NCI-H345 treated with DMSO at 0.1 percent for 48 hours (cell line): Measurements from ENCODE around the gene SLC2A1.
A peak's percentile ranks its signal among the peaks of the same experiment; 100 is the strongest.
"Not testable (repeated sequence)": the region's sequence is repeated elsewhere in the genome, so short reads cannot be mapped to it uniquely, and the experiment has no call there.

Experiments
- DNase-seq: peaks from one replicate; lab custom pipeline; 2025; ENCODE audit not compliant: unreplicated experiment; lab: John Stamatoyannopoulos, UW

The SLC2A1 gene

DNA sequence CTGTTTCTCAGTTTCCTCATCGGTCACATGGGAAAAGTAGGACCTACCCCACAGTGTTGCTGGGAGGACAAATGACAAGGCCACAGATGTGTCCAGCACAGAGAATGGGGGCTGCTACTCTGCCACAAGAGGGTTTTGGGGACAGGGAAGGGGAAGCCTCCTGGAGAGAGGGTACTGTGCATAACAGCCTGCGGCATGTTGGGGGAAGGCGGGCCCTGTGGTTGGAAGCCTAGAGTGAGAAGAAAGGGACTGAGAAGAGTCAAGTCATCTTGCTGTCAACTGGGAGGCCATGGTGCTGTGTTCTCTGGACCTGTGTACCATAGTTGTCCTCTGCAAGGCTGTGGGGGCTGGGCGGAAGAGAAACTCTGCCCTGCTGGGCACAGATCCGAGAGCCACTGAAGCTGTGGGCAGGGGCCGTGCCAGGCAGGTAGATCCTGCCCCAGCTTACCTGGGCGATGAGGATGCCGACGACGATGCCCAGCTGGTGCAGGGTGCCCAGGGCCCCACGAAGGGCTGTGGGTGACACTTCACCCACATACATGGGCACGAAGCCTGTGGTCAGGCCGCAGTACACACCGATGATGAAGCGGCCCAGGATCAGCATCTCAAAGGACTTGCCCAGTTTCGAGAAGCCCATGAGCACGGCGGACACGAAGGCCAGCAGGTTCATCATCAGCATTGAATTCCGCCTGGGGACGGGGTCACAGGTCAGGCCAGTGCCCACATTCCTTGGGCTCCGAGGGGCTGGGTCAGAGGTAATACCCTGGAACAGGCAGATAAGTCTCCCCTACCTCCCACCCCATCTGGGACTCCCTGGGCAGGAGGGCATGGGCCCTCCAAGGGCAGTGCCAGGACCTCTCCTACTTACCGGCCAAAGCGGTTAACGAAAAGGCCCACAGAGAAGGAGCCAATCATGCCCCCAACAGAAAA lies 28.2 kb downstream of the SLC2A1 start:
- DNase-seq: no peak

- DNase-seq: no peak
Observed at GRCh38 chr1:42929434-42930177, 29.1 kb downstream of the SLC2A1 start.

DNA sequence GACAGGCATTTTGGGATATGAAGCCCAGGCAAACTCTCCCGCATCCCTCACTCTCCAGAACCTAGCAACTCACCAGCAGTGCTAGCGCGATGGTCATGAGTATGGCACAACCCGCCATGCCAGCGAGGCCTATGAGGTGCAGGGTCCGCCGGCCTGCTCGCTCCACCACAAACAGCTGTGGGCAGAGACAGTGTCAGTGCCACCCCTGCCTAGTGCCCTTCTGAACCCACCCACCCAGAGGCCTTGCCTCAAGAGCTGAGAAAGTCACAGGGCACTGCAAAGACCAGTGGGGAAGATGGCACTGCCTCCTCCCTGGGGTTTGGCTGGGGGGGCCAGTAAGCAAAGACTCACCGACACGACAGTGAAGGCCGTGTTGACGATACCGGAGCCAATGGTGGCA lies 29.8 kb downstream of the SLC2A1 start:
- DNase-seq: no peak

GRCh38 chr1:42927920-42928505 lies 30.7 kb downstream of the SLC2A1 start:
- DNase-seq: no peak

- DNase-seq: no peak
Observed at GRCh38 chr1:42927274-42927841, 31.3 kb downstream of the SLC2A1 start.

DNA sequence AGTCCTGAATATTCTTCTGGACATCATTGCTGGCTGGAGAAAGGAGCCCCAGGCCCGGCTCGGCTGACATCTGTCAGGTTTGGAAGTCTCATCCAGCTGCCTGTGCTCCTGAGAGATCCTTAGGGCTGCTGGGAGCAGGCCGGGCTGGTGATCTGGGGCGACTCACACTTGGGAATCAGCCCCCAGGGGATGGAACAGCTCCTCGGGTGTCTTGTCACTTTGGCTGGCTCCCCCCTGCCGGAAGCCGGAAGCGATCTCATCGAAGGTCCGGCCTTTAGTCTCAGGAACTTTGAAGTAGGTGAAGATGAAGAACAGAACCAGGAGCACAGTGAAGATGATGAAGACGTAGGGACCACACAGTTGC lies 31.8 kb downstream of the SLC2A1 start:
- DNase-seq: no peak

DNA sequence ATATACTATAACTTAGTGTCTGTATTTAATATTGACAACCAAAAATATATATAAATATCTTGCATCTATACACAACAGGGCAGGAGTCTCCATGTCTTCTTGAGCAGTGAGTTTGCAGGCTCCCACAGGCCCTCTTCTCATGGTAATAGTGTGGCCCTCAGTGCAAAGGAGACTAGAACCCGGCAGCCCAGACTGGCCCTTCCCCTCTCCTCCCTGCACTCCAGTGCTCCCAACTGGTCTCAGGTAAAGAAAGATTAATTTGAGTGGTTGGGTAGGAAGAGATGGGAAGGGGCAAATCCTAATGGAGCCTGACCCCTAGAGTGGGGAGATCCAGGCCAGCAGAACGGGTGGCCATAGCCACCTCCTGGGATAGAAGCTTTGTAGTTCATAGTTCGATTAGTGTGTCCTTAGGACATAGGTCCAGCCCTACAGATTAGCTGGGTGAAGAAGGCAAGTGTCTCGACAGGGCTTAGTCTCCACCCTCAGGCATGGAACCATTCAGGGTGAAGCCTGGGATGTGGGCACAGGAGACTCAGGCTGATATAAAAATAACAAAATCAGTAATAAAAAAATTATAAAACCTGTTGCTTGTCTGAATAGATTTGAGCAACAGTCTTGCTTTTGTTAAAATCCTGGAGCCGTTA lies 32.3 kb downstream of the SLC2A1 start:
- no peak for DNase-seq

DNA sequence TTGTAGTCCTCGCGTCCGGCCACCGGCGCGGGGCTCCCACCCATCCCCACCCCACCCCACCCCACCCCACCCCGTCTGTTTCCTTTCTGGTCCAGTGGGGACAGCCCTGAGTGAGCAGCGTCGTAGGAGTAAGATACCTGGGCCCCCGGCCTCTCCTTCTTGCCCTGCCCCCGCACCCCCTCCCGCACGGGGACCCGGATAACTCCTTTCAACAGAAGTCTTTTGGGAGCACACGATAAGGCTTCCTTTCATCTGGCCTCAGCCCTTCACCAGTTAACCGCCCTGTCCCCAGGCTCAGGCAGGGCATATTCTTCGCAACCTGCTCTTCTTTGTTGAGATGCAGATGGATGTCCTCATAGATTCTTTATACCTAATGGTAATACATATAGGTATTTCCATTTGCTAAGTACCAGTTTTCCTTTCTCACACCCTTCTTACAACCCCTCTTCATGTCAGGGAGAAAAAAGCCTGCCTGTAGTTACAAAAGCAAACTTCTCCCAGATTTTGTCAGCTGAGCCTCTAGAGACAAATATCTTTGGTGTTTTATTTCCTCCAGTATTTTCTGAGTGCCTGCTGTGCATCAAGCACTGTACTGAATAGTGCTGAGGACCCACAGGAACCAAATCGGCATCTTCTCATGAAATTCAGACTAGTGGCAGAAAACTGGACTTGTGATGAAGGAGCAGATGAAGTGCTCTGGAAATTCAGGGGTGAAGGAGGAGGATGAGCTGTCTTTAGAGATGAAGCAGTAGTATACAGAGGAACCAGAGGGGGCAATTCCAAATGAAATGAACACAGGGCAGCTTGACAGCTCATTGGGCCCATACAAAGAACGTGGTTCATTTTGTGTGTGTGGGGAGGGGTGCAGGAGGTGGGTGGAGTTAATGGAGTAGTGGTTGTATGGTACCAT lies 33.6 kb downstream of the SLC2A1 start:
- no peak for DNase-seq

GRCh38 chr1:42924082-42924850 lies 34.4 kb downstream of the SLC2A1 start:
- peak; percentile 93 for DNase-seq

DNA sequence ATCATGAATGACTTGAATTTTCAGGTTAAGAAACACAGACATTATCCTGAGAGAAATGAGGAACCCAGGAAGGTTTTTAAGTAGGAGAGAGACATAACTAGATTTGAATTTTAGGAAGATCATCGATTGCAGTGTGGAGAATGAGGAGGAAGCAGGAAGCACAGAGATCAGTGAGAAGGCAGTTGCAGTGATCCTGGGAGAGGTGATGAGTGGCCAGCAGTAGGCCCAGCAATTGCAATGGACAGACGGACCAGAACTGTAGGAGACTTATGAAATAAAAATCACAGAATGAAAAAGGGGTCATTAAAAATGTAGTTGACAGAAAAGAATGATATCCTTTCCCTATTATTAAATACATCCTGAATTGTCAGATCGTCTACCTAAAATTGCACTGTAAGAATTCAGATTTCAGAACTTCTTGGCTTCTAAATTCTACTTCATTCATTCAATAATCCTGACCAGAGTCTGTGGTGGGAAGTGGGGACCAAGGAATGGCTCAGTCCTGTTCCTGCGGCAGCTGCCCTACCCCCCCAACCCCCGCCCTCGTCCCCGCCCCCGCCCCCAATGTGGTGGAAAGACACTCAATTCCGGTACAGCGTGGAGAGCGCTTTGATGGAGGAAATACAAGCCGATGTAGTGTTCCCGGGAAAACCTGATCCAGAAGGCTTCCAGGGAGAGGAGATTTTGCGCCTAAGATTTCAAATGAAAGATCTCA lies 35.1 kb downstream of the SLC2A1 start:
- no peak for DNase-seq

DNA sequence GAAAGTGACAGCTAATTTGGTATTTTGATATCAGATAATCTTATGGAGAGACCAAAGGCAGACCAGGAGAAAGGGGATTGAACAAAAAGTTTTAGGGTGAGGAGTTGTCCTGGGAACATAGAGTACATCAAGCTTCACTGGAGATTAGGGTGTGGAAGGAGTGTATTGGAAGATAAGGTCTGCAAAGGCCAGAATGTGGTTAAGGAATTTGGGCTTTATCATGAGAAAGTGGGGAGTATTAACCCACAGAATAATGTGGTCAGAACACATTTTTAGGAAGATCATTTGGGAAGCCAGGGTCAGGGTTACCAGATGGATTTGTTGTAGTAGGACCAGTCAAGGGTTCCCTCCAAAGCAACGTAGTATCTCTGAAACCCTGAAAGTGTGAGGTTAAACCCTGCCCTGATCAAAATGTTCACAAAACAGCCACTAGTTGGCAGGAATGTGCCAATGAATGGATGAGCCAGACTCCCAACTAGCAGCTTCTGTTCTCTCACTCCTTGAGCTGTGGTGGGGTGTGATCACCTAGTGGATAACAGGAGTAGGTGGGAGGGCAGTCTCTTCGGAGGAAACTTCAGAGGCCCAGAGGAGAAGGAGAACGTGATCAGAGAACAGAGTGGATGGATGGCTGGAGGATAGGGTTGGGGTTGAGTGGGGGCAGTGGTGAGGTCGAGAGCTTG lies 35.8 kb downstream of the SLC2A1 start:
- DNase-seq: peak; percentile 71

GRCh38 chr1:42921769-42922168 lies 36.9 kb downstream of the SLC2A1 start:
- no peak for DNase-seq

DNA sequence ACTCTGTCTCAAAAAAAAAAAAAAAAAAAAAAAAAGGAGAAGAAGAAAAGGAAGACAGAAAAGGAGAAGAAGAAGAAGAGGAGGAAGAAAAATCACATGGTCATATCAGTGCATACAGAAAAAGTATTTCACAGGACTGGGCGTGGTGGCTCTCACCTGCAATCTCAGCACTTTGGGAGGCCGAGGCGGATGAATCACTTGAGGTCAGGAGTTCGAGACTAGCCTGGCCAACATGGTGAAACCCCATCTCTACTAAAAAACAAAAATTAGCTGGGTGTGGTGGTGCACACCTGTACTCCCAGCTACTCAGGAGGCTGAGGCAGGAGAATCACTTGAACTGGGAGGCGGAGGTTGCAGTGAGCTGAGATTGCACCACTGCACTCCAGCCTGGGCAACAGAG lies 39.0 kb downstream of the SLC2A1 start:
- DNase-seq: not testable (repeated sequence)

DNA sequence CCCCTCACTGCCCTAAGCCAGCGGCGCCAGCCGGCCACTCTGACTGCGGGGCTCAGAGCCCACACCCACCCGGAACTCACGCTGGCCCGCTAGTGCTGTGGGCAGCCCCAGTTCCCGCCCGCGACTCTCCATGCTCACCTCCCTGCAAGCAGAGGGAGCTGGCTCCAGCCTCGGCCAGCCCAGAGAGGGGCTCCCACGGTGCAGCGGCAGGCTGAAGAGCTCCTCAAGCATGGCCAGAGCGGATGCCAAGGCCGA lies 41.5 kb downstream of the SLC2A1 start:
- no peak for DNase-seq

GRCh38 chr1:42915456-42915855 lies 43.2 kb downstream of the SLC2A1 start:
- DNase-seq: no peak

- no peak for DNase-seq
Observed at GRCh38 chr1:42914092-42914627, 44.5 kb downstream of the SLC2A1 start.

DNA sequence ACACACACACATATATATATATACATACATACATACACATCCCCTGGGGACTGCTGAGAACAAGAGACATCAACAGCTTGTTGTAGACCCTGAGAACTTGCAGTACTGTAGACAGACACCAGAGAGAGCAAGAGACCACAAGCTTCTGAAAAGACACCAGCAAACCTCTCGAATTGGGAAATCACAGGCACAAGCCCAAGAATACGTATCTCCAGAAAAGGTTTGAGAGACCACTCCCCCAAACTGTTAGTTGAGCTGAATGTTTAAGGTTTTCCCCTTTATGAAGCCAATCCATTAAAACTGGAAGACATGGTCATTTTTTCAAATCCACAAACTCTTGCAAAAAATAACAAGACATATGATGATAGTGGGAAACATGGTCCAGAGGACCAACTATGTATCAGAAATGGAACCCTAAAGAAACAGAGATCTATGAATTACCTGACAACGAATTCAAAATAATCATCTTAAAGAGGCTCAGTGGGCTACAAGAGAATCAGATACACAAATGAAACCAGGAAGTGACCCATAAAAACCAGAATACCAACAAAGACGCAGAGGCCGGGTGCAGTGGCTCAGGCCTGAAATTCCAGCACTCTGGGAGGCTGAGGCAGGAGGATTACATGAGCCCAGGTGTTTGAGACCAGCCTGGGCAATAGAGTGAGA lies 45.1 kb downstream of the SLC2A1 start:
- DNase-seq: peak; percentile 59

GRCh38 chr1:42910985-42911384 lies 47.7 kb downstream of the SLC2A1 start:
- DNase-seq: no peak
